BE2C (cell line): ENCODE results near the gene PTPRG.

Experiments
- DNase-seq: peaks from one replicate; pipeline ENCODE4 v3.0.0-alpha.2; 2020
- H3K27me3 ChIP-seq: fragments of 250-450 bp; sonication (Bioruptor Pico); 2 replicates; pipeline ENCODE4 v1.5.1; 2020; ENCODE audit warnings: mild to moderate bottlenecking
- H3K36me3 ChIP-seq: fragments of 250-450 bp; sonication (Bioruptor Pico); 2 replicates; pipeline ENCODE4 v1.5.1; 2020; ENCODE audit warnings: mild to moderate bottlenecking
- H3K4me1 ChIP-seq: fragments of 250-450 bp; sonication (Bioruptor Pico); 2 replicates; pipeline ENCODE4 v1.5.1; 2020
- H3K4me3 ChIP-seq: 2 replicates; pipeline ENCODE4 v1.5.1; 2011; ENCODE audit warnings: low read depth, low read length
- H3K9me3 ChIP-seq: fragments of 250-450 bp; sonication (Bioruptor Pico); 2 replicates; pipeline ENCODE4 v1.5.1; 2020
- TF ChIP-seq, protein P1 (sequence below): IDR thresholded peaks from 2 replicates; pipeline ENCODE4 v1.5.1; 2012; ENCODE audit warnings: mild to moderate bottlenecking, low read depth, low read length

Gene PTPRG

DNA sequence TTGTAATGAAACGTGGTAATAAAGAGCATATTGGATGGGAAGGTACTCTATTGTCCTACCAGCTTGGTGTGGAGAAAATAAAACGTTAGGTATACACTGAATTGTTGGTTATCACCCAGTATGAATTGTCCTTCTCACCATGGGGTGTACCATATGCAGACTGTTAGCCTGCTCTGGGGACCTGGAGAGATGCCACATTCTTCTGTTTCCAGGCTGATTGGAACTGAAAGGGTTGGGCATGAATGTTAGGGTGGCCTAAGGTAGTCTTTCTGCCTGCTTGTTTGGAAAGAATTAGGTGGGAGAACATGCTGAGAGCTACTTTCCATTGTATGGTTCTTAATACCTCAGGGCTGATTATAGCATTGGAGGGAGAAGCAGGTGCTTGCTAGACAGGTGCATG, 340.6 kb downstream of the PTPRG start:
- no peaks in the 10 kb centered on the region for H3K4me1 ChIP-seq
- no peak for DNase-seq
- TF ChIP-seq, protein P1, sequence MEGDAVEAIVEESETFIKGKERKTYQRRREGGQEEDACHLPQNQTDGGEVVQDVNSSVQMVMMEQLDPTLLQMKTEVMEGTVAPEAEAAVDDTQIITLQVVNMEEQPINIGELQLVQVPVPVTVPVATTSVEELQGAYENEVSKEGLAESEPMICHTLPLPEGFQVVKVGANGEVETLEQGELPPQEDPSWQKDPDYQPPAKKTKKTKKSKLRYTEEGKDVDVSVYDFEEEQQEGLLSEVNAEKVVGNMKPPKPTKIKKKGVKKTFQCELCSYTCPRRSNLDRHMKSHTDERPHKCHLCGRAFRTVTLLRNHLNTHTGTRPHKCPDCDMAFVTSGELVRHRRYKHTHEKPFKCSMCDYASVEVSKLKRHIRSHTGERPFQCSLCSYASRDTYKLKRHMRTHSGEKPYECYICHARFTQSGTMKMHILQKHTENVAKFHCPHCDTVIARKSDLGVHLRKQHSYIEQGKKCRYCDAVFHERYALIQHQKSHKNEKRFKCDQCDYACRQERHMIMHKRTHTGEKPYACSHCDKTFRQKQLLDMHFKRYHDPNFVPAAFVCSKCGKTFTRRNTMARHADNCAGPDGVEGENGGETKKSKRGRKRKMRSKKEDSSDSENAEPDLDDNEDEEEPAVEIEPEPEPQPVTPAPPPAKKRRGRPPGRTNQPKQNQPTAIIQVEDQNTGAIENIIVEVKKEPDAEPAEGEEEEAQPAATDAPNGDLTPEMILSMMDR, result no peak
- H3K4me3 ChIP-seq, result no peak overlapping the region
- H3K27me3 ChIP-seq, result no peaks in the 10 kb centered on the region
- no peaks in the 10 kb centered on the region for H3K36me3 ChIP-seq
- no peaks in the 10 kb centered on the region for H3K9me3 ChIP-seq

DNA sequence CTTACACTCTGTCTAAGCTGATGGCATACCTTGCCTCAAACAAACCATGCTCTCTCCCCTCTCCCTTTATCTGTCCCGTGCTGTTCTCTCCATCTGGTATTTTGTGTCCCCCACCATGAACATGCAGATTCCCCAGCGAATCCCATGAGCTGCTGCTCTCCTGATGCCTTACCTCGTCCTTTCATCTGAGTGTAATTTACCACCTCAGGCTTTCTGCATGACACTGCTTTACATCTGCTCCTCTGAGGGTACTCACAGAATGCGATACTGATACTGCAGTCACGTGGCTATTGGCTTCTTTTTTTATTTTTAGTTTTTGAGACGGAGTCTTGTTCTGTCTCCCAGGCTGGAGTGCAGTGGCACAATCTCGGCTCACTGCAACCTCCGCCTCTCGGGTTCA, 341.7 kb downstream of the PTPRG start:
- H3K36me3 ChIP-seq, result no peaks in the 10 kb centered on the region
- DNase-seq, result no peak
- no peaks in the 10 kb centered on the region for H3K27me3 ChIP-seq
- TF ChIP-seq, protein P1, result no peak
- no peaks in the 10 kb centered on the region for H3K4me1 ChIP-seq
- no peak overlapping the region for H3K4me3 ChIP-seq
- H3K9me3 ChIP-seq, result no peaks in the 10 kb centered on the region

DNA sequence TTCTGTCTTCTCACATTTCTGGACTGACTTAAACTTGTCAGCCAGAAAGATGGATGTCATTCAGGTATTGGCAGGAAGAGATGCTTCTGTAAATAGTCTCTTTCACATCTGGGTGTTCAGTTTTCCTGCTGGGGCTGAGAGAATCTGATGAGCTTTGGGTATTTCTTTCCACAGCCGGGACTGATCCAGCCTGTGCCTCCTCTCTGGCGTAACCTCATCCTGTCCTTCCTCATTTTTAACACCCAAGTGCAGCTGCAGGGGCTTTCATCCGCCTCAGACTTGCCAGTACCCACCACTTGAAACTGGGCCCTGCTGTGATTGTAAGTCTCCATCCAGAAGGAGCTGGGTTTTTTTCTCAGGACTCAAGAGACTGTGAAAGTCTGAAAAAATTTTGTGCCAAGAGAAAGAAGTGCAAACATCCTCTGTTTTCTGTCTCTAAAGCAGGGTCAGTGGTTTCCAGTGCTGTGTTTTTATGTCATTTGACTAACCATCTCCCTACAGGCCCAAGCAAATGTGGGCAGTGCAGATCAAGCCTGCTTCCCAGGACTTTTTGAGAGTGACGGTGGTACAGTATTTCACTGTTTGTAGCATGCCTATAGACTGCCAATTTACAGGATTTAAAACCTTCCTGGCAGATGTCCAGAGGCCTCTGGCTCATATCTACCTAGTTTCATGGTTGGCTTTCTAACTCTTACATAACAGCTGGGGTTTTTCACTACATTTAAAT, 342.7 kb downstream of the PTPRG start:
- peak; percentile 14 for DNase-seq
- Histone ChIP-seq H3K4me1 (no peaks in the 10 kb centered on the region), H3K27me3 (no peaks in the 10 kb centered on the region), H3K9me3 (no peaks in the 10 kb centered on the region), H3K4me3 (no peak overlapping the region), H3K36me3 (no peaks in the 10 kb centered on the region)
- TF ChIP-seq, protein P1, result no peak

DNA sequence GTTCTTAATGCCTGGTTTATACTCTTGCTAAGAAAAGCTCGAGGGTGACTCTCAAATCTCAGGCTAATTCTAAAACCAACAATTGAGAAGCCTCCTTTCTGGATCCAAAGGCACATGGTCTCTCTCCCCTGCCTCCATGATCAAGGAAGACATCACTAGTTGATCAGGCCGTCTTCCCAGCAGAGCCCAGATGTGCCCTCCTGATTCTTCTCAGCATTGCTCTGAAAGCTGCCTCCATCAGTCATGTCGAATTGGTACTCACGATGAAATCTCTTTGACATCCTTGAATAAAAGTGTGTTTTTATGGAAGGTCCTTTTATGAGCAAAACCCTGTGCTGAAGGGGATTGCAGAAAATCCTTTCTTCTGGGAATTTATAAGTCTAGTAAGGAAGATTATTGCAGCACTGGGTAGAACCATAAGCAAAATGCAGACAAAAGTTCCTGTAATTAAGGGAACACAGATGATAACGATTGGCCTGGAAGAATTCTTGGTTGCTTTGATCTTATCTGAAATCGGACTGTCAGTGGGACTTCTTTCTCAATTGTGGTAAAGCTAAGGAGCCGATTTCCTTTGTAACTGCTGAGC, 345.9 kb downstream of the PTPRG start:
- no peaks in the 10 kb centered on the region for H3K4me1 ChIP-seq
- H3K27me3 ChIP-seq, result no peaks in the 10 kb centered on the region
- no peaks in the 10 kb centered on the region for H3K36me3 ChIP-seq
- H3K4me3 ChIP-seq, result no peak overlapping the region
- TF ChIP-seq, protein P1, result no peak
- DNase-seq, result no peak
- H3K9me3 ChIP-seq, result no peaks in the 10 kb centered on the region

DNA sequence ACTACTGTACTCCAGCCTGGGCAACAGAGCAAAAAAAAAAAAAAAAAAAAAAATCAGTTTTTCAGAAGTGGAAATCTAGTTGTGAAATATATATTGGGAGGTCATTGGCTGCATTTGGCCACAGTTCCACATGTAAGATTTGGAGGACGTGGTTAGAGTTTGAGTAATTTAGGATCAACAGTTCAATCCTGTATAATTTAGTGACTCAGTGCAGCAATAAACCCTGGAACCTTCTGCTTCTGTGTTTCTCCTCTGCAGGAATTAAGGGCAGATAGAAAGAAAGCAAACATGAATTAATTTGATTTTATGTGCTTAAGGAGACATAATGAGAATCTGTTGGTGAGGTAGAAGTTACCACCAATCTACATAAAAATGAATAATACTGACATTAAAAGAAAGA, 347.0 kb downstream of the PTPRG start:
- TF ChIP-seq, protein P1, result no peak
- H3K4me3 ChIP-seq, result no peak overlapping the region
- DNase-seq, result no peak
- H3K27me3 ChIP-seq, result no peaks in the 10 kb centered on the region
- H3K36me3 ChIP-seq, result no peaks in the 10 kb centered on the region
- no peaks in the 10 kb centered on the region for H3K4me1 ChIP-seq
- no peaks in the 10 kb centered on the region for H3K9me3 ChIP-seq

DNA sequence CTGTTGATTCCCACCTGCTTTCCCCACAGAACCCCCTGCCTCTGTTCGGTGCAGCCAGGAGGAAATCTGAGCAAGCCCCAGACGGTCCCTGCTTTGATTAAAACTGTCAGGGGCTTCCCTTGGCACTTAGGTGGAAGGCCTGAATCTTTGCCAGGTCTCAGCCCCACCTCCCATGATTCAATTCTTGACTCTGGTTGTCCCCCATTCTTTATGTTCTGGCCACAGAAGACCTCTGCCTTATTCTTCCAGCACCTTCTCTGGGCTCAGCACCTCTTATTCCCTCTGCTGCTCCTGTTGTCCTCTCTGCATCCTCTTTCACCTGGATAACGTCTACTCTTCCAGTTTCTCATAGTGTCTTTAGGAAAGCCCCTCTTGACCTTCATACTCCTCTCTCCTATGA, 349.4 kb downstream of the PTPRG start:
- no peaks in the 10 kb centered on the region for H3K4me1 ChIP-seq
- H3K9me3 ChIP-seq, result no peaks in the 10 kb centered on the region
- DNase-seq, result no peak
- H3K27me3 ChIP-seq, result no peaks in the 10 kb centered on the region
- H3K36me3 ChIP-seq, result no peaks in the 10 kb centered on the region
- TF ChIP-seq, protein P1, result no peak
- no peak overlapping the region for H3K4me3 ChIP-seq
